D341Med (cell line): ENCODE data around the gene SYCP2L.
"Not testable (repeated sequence)": the region's sequence is repeated elsewhere in the genome, so short reads cannot be mapped to it uniquely, and the experiment has no call there.

Experiments
- DNase-seq: peaks from one replicate; pipeline ENCODE4 v3.0.0; 2012; ENCODE audit warnings: low spot score

Gene SYCP2L

DNA sequence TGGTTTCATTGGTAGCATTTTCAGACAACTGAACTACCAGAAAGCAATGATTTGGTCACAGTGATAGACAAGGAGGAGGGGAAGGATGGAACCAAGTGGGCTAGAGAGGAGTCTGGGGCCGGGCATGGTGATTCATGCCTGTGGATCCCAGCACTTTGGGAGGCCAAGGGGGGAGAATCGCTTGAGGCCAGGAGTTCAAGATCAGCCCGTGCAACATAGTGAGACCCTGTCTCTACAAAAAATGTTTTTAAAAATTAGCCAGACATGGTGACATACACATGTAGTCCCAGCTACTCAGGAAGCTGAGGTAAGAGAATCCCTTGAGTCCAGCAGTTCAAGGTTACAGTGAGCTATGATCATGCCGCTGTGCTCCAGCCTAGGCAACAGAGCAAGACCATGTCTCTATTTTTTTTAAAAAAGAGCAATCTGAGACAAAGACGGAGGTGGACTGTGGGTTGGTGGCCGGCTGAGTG is 70.6 kb downstream of the SYCP2L start:
- DNase-seq = no peak

DNA sequence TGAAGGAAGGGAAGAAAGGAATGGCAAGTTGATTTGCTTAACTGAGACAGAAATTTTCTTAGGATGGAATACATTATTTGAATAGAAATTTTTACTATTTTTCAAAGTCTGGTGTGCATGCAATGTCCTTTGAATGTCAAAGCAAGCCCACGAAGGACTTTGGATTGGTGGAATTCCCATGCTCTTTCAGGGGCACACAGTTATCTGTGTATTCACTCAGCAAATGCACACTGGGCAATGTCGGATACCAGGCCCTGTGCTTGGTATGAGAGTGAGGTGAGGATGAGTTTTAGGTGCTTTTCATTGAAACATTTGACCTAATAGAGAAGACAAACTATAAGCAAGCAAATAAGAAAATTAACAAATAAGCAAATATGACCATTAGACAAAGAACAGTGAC is 73.3 kb downstream of the SYCP2L start:
- DNase-seq = no peak

- DNase-seq = no peak
Observed at GRCh38 chr6:10961837-10962236, 75.0 kb downstream of the SYCP2L start.

DNA sequence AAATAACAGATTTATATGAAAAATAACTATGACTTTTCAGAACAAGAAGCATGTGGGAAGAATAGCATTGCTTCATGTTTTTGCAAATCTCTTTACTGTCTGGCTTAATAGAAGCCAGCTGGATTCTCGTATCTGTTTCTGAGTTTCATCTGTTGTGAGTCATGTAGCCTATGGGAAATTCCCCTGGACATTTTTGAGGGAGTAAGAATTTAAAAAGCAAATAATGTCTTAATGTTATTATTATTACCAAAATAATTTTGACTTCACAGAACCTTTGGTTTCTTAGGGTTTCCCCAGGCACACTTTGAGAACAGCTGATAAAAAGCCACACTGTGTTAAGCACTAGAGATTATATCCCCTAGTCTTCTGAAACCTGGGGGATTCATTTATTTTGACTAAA is 75.8 kb downstream of the SYCP2L start:
- DNase-seq = no peak

DNA sequence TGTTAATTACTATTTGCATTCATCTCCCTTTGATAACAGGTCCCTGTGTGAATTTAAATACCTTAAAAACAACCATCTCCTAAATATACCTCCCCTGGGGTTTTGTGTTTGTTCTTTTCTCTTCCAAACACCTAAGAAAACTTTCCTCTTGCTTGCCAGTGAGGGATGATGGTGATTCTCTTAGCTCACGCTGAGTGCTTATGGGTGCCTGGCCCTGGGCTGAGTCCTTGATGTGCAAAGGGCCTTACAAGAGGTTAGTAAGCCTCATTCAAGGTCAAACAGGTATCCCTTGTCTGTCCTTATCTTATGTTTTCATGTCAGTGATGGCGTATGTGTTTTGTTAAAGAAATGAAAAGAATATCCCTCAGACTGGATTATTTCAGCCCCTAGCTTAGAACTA is 76.3 kb downstream of the SYCP2L start:
- no peak for DNase-seq

GRCh38 chr6:10964684-10965083 is 77.8 kb downstream of the SYCP2L start:
- DNase-seq = no peak

GRCh38 chr6:10968776-10969175 is 81.9 kb downstream of the SYCP2L start:
- DNase-seq = no peak

DNA sequence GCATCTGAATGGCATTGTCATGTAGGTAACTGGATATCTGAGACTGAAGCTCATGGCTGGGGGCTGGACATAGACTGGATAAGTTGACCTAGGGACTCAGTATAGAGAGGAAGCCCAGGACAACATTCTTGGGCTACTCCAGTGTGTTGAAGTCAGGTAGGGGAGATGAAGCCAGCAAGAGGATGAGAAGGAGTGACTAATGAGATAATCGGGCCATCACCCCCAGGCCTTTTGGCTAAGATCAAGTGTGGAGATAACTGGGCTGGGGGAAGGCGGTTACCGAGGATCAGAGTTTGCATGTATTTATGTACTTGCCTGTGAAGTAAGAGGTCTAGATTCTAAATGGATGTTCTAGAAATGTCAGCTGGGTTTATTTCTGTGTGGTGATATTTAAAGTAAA is 83.9 kb downstream of the SYCP2L start:
- no peak for DNase-seq

DNA sequence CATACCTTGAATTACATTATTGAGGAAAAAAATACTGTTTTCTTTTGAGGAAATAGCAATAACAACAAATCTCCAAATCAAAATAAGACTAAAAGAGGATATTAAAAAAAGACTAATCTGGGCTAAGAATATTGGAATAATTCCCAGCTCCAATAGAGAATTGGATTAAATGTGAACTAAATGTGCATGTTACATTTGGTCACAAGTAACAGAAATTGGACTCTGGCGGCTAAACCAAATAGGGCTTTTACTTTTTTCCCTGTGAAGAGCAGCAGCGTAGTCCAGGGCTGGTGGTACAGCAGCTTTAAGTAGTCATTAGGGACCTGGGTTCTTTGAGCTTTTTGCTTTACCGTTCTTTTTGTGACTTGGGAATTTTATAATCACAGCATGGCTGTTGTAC is 85.3 kb downstream of the SYCP2L start:
- DNase-seq = no peak

DNA sequence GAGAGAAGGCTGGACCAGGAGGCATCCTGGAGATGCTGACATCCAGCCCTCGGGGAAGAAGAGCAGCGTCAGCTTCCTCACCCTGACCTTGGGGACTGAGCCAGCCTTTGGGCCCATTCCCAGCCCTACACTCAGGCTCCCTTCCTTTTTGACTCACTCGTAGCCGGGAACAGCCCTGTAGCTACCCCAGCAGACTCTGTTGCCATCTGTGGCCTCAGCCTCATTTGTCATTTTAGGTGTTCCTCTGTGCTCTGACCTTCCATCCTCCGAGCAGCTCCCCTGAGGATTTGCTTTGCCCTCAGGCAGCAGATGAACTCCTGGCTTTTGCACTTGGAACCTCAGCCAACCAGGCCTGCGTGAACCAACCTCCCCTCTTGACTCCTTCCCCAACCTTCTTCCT is 89.7 kb downstream of the SYCP2L start:
- no peak for DNase-seq

GRCh38 chr6:10977231-10977968 is 90.5 kb downstream of the SYCP2L start:
- no peak for DNase-seq

DNA sequence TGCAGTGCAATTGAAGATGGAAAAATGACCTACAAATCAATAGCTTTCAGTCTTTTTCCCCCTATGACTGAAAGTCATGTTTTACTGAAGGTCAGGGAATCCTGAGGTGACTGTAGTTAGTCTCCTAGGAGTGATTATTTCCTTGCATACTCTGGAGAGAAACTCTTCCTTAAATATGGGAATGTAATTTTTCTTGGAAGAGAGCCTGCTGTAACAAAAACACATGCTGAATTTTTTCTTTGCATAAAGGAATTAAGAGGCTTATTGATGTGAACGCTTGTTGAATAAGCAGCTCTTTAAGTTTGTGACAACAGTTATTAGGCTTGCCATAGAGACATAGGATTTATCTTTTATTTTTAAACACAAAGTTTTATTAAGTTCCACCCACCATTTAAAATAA is 92.8 kb downstream of the SYCP2L start:
- no peak for DNase-seq

- no peak for DNase-seq
Observed at GRCh38 chr6:10981409-10981808, 94.6 kb downstream of the SYCP2L start.

GRCh38 chr6:10984959-10985358 is 98.1 kb downstream of the SYCP2L start:
- DNase-seq = not testable (repeated sequence)

DNA sequence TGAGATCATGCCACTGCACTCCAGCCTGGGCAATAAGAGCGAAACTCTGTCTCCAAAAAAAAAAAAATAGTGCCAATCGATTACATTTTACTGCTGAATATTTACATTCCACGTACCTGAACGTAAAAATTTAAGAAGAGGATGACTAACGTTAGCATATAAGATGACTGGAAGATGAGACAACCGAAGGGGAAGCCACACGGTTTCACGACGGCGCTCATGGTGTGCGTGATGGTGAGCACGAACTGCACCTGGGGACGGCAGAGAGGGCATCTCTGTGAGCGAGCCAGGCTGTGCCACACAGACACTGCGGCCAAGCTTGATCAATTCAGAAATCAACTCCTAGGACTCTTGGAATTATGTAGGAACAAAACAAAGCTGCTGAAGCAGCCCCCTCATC is 102.7 kb downstream of the SYCP2L start:
- no peak for DNase-seq

DNA sequence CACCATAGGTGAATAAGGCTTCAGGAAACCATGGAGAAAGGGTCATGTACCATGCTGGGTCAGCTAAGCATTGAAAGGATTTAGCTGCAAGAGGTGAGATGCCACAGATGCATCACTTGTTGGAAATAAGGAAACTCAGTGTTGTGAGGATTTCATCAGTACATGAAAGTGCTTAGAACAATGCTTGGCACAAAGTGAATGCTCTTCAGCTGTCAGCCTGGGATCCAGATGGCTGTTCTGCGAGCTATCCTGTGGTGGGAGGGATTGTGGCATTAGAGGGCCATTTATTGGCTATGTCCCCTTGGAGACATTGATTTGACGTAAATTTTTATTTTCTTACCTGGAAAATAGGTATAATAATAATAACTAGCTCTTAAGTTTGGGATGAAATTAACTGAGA is 104.3 kb downstream of the SYCP2L start:
- peak; percentile 52 for DNase-seq

GRCh38 chr6:10993896-10994295 is 107.0 kb downstream of the SYCP2L start:
- no peak for DNase-seq

DNA sequence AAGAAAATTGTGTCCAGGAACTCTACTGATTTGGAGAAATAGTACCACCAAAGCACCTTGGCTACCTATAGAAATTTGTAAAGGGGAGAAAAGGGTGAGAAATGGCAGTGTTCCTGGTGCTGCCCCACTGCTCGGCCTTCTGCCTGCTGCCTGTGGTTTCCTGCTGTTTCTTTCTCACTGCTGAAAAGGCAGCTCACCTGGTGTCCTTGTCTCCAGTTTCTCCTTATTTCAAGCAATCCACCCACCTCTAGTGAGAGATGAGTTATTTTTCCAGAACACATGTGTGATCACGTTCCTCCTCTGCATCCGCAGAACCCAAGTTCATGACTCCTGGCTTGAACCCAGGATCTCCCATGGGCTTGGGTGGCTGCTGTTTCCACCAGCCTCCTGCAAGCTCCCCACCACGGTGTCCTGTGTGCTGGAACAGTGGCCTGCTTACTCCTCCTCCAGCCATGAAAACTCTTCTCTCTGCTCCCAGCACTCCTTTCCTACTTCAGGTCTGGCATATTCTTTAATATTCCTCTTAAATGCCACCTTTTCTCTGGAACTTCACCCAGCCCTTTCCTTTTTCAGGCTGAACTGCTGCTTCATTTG is 108.4 kb downstream of the SYCP2L start:
- no peak for DNase-seq

DNA sequence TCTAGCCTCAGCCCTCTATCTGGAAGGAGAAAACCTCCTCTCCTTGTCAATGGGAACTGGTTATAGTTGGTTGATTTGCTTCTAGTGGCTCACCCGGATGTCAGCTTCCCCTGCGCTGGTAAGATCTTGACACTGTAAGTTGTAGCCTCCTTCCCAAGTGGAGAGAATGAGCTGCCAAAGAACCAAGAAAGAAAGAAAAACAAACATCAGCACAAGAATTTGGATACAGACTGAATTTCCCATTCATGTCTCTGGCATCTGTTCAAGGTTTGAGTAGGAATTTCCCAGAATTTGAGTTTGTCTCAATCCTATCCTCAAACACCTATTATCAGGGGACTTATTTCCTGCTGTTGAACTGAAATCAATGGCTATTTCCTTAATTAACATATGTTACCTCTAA is 113.1 kb downstream of the SYCP2L start:
- no peak for DNase-seq

DNA sequence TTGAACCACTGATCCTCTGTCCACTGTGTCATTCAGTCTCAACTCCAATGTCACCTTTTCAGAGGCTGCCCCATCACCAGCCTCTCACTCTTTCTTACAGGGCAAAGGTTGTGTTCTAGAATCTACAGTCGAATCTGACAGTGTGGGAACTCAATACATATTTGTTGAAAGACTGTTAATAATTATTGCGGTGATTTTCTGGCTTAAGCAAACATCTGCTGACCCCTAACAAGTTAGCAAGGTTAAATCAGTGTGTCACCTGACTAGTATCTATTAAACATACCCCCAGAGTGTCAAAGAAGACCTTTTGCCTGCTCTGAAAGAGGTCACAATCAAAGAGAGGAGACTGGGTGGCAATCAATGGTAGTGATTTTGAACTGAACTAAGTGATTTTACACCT is 115.3 kb downstream of the SYCP2L start:
- DNase-seq = no peak

DNA sequence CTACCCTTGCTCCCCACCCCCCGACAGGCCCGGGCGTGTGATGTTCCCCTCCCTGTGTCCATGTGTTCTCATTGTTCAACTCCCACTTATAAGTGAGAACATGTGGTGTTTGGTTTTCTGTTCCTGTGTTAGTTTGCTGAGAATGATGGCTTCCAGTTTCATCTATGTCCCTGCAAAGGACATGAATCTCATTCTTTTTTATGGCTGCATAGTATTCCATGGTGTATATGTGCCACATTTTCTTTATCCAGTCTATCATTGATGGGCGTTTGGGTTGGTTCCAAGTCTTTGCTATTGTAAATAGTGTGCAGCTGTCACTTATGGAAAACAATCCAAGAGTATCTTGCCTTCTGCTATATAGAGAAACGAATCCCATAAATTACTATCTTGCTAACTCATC is 116.4 kb downstream of the SYCP2L start:
- not testable (repeated sequence) for DNase-seq

- DNase-seq = no peak
Observed at GRCh38 chr6:11006061-11006460, 119.2 kb downstream of the SYCP2L start.

DNA sequence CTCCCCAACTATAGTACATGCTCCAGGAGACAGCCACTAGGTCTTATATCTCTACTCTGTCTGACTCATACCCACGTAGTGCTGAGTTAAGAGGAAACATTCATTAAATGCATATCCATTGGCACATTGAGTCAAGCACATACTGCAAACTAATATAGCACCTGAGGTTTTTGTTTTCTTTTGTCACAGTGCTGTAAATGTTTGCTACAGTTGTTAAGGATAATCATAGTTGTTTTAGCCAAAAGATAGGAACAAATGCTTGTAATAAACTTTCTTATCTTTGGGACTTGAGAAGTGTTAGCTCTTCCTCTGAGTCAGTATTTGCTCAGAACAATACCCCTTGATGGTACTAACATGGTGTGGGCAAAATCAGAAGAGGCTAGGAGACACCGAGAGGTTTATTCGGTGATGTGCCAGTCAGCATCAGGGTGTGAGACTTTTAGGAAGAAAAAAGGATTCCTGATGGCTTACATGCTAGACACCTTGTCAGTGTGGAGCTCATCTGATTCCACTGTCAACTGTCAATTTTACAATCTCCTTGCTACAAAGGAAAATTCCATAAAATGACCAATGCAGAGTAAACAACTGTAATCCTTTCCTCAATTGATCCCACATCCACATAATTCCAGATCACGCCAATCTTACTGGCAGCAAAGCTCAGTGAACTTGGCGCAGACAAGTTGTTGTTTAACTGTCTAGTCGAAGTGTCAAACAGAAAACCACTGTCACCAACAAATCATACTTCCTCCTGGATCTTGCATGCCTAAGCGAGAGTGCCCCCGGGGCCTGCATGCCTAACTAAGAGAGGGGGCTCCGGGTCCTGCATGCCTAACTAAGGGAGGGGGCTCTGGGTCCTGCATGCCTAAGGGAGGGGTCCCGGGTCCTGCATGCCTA is 121.1 kb downstream of the SYCP2L start:
- no peak for DNase-seq
